ENCODE data around the gene WDR35. TPM values are rescaled to one million over a fixed set of nuclear protein-coding genes. Genes with fewer than 3 reads are reported as not detected.

The WDR35 gene
- total RNA-seq, 1 donor from 2014 or later: 5.2 TPM

- DNase-seq (ENCODE audit: low read depth): no peak
- no peak for TF ChIP-seq CTCF (conservative IDR thresholded peaks at IDR 0.05; ENCODE audit: low read depth, low read length)
- H3K4me3 ChIP-seq (ENCODE audit: low read depth, low read length): no peak overlapping the region
Observed at GRCh38 chr2:19888831-19889230, 101.1 kb downstream of the WDR35 start.

- no peak for DNase-seq (ENCODE audit: low read depth)
- TF ChIP-seq CTCF (conservative IDR thresholded peaks at IDR 0.05; ENCODE audit: low read depth, low read length): no peak
Observed at GRCh38 chr2:19887510-19887909, 102.4 kb downstream of the WDR35 start.

GRCh38 chr2:19886261-19886660, 103.6 kb downstream of the WDR35 start:
- no peak for DNase-seq (ENCODE audit: low read depth)
- no peak for TF ChIP-seq CTCF (conservative IDR thresholded peaks at IDR 0.05; ENCODE audit: low read depth, low read length)
- H3K4me3 ChIP-seq (ENCODE audit: low read depth, low read length): no peak overlapping the region

More at GRCh38 chr2:19887510-19887909, 102.4 kb downstream of the WDR35 start:
- no peak overlapping the region for H3K4me3 ChIP-seq (ENCODE audit: low read depth, low read length)

GRCh38 chr2:19885791-19886190, 104.1 kb downstream of the WDR35 start:
- no peak for DNase-seq (ENCODE audit: low read depth)
- no peak overlapping the region for H3K4me3 ChIP-seq (ENCODE audit: low read depth, low read length)
- no peak for TF ChIP-seq CTCF (conservative IDR thresholded peaks at IDR 0.05; ENCODE audit: low read depth, low read length)

GRCh38 chr2:19883971-19884720, 105.8 kb downstream of the WDR35 start:
- no peak for DNase-seq (ENCODE audit: low read depth)
- H3K4me3 ChIP-seq (ENCODE audit: low read depth, low read length): no peak overlapping the region
- TF ChIP-seq CTCF (conservative IDR thresholded peaks at IDR 0.05; ENCODE audit: low read depth, low read length): no peak

- no peak for TF ChIP-seq CTCF (conservative IDR thresholded peaks at IDR 0.05; ENCODE audit: low read depth, low read length)
- no peak for DNase-seq (ENCODE audit: low read depth)
Observed at GRCh38 chr2:19883486-19883885, 106.4 kb downstream of the WDR35 start.

GRCh38 chr2:19882286-19882685, 107.6 kb downstream of the WDR35 start:
- no peak for TF ChIP-seq CTCF (conservative IDR thresholded peaks at IDR 0.05; ENCODE audit: low read depth, low read length)
- H3K4me3 ChIP-seq (ENCODE audit: low read depth, low read length): no peak overlapping the region
- no peak for DNase-seq (ENCODE audit: low read depth)

More at GRCh38 chr2:19883486-19883885, 106.4 kb downstream of the WDR35 start:
- no peak overlapping the region for H3K4me3 ChIP-seq (ENCODE audit: low read depth, low read length)
